ENCODE data around the gene TTLL3. TPM values are rescaled to one million over a fixed set of nuclear protein-coding genes. Genes with fewer than 3 reads are reported as not detected.

TTLL3 gene
- total RNA-seq, 1 donor from 2014 or later, result 42.2 TPM

GRCh38 chr3:9807981-9808344 is 2.1 kb upstream of the TTLL3 start:
- DNase-seq (ENCODE audit: extremely low spot score, unreplicated experiment), result no peak
- Mint-ChIP-seq H3K36me3 (peaks cover 14% of the 10 kb centered on the region), H3K9me3 (no peaks in the 10 kb centered on the region), H3K4me3 (no peak overlapping the region), H3K4me1 (ENCODE audit: unreplicated experiment) (peaks cover 33% of the 10 kb centered on the region), H3K27me3 (no peaks in the 10 kb centered on the region), H3K27ac (peak overlapping the region; percentile 54)
- no peak for TF ChIP-seq CTCF (conservative IDR thresholded peaks at IDR 0.05)

- peak overlapping the region; percentile 90 for H3K4me3 Mint-ChIP-seq
- peak; percentile 50 for TF ChIP-seq CTCF (conservative IDR thresholded peaks at IDR 0.05)
- no peaks in the 10 kb centered on the region for H3K9me3 Mint-ChIP-seq
- H3K27ac Mint-ChIP-seq, result peak overlapping the region; percentile 88
- no peak for DNase-seq (ENCODE audit: extremely low spot score, unreplicated experiment)
- H3K36me3 Mint-ChIP-seq, result peaks cover 9% of the 10 kb centered on the region
- no peaks in the 10 kb centered on the region for H3K27me3 Mint-ChIP-seq
- peaks cover 33% of the 10 kb centered on the region for H3K4me1 Mint-ChIP-seq (ENCODE audit: unreplicated experiment)
Observed at GRCh38 chr3:9808345-9809037, 1.6 kb upstream of the TTLL3 start.

- DNase-seq (ENCODE audit: extremely low spot score, unreplicated experiment), result no peak
- peak overlapping the region; percentile 90 for H3K4me3 Mint-ChIP-seq
- H3K9me3 Mint-ChIP-seq, result no peaks in the 10 kb centered on the region
- no peak for TF ChIP-seq CTCF (conservative IDR thresholded peaks at IDR 0.05)
- peaks cover 5% of the 10 kb centered on the region for H3K36me3 Mint-ChIP-seq
- H3K4me1 Mint-ChIP-seq (ENCODE audit: unreplicated experiment), result peaks cover 33% of the 10 kb centered on the region
- H3K27ac Mint-ChIP-seq, result peak overlapping the region; percentile 88
- no peaks in the 10 kb centered on the region for H3K27me3 Mint-ChIP-seq
Observed at GRCh38 chr3:9809239-9809614, 835 bp upstream of the TTLL3 start.

GRCh38 chr3:9810433-9810770 is 340 bp downstream of the TTLL3 start:
- no peak for TF ChIP-seq CTCF (conservative IDR thresholded peaks at IDR 0.05)
- peaks cover 33% of the 10 kb centered on the region for H3K4me1 Mint-ChIP-seq (ENCODE audit: unreplicated experiment)
- no peaks in the 10 kb centered on the region for H3K27me3 Mint-ChIP-seq
- H3K9me3 Mint-ChIP-seq, result no peaks in the 10 kb centered on the region
- no peak for DNase-seq (ENCODE audit: extremely low spot score, unreplicated experiment)
- no peaks in the 10 kb centered on the region for H3K36me3 Mint-ChIP-seq
- peak overlapping the region; percentile 70 for H3K27ac Mint-ChIP-seq
- H3K4me3 Mint-ChIP-seq, result peak overlapping the region; percentile 78

- no peak for TF ChIP-seq CTCF (conservative IDR thresholded peaks at IDR 0.05)
- Mint-ChIP-seq H3K4me3 (peak overlapping the region; percentile 78), H3K4me1 (ENCODE audit: unreplicated experiment) (peaks cover 33% of the 10 kb centered on the region), H3K27me3 (no peaks in the 10 kb centered on the region), H3K36me3 (no peaks in the 10 kb centered on the region), H3K27ac (peak overlapping the region; percentile 70), H3K9me3 (no peaks in the 10 kb centered on the region)
- no peak for DNase-seq (ENCODE audit: extremely low spot score, unreplicated experiment)
Observed at GRCh38 chr3:9810846-9811245, 784 bp downstream of the TTLL3 start.
